HG02885 (cell line): ENCODE measurements around the gene JUP.
"Not testable (repeated sequence)": the region's sequence is repeated elsewhere in the genome, so short reads cannot be mapped to it uniquely, and the experiment has no call there.

ENCODE experiments used
- ATAC-seq: cut with Tn5 transposase; IDR thresholded peaks from one replicate; pipeline ENCODE4 v1.9.1; 2021; ENCODE audit warnings: mild to moderate bottlenecking; ENCODE audit not compliant: unreplicated experiment, poor library complexity

JUP gene

DNA sequence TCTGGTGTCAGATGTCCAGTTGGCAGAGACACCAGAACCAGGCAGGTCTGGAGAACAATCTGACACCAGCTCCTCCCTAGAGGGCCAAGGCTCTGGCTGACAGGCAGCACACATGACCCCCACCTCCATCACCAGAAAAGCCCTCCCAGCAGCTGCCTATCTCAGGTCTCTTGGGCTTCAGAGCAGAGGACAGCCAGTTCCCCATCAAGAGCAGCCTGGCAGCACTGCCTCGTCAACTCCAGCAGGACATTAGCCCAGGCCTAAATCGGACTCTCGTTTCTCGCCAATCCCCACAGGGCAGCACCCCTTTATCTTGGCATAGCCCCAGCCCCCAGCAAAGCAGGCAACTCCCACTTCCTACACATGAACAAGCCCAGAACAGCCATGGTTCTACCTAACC is 4.4 kb downstream of the JUP start:
- ATAC-seq, result no peak

DNA sequence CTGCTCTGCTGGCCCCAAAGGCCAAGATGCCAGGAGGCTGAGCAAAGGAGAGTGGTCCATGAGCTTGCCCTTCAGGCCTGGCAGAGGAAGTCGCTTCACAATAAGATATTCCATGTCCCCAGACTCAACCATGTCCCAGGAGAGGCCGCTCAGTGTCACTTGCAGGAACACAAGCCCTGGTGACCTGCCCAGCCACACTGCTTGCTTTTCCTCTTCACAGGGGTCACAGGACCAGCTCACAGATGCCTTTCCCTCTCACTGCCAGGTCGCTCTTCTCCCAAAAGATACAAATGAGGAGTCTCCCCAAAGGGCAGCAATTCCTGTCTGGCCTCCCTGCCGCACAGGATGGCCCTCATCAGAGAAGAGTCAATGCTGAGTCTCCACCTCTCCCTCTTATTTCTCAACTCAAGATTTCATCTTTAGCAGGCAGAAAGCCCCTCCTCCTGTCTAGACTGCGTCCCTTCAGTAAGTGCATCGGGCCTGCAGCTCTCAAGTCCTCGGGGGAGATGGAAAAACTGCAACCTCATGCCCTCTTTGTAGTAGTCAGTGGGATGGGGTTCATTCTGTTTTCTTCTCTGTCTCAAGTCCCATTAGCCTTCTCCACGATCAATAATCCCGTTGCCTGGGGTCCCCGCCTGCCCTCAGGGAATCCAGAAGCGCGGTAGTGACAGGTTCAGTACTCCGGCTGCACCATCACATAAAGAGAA is 5.0 kb downstream of the JUP start:
- no peak for ATAC-seq

DNA sequence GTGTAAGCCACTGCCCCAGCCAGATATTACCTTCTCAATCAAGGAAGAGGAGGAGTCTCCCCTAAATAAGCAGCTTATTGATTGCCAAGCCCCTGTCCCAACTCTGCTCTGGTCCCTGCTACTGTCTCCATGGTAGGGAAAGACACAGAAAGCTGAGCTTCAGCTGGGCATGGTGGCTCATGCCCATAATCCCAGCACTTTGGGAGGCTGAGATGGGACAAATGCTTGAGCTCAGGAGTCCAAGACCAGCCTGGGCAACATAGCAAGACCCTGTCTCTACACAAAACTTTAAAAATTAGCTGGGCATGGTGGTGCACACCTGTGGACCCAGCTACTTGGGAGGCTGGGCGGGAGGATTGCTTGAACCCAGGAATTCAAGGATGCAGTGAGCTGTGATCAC is 6.6 kb downstream of the JUP start:
- no peak for ATAC-seq

DNA sequence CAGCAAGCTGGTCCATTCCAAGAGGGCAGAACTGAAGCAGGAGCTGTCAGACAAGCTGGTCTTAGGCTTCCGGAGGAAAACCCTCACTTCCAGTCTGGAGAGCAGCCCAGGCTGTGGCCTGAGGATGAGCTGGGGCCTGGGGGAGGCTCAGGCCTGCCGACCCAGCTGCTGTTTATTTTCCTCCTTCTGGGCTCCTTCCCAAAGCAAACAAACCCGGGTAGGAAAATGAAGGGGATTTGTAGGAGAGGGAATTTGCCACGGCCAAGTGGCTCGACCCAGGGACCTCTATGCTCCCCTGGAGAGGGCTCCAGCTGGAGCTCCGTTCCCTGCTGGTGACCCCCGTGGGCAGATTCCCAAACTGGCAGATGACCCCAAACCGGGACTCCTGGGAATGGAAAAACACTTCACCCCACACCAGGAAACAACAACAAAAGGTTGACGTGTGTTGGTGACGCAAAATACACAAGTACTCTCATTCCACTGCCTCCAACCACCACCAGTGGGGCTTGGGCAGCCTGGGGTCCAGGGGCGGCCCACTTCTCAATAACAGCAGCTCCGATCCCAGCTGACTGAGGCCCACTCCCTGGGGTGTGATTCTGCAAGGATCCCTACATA is 8.8 kb downstream of the JUP start:
- ATAC-seq, result no peak

DNA sequence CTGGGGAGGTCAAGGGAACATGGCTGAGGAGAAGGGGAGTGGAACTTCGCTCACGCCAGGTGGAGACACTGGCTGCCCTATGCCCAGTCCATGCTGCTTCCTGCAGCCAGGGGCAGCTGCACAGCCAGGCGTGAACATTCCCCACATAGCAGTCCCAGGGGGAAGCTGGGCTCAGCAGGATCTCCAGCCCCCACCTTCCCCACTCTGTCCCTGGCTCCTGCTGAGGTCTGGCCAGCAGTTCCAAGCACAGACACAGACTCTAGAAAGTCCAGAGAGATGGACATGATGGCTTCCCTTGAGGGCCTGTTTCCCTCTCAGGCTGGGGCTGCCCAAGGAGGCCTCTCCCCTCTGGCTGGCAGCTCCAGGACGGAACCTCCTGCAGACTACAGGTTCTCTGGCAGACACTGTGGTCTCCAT is 9.3 kb downstream of the JUP start:
- ATAC-seq, result no peak

DNA sequence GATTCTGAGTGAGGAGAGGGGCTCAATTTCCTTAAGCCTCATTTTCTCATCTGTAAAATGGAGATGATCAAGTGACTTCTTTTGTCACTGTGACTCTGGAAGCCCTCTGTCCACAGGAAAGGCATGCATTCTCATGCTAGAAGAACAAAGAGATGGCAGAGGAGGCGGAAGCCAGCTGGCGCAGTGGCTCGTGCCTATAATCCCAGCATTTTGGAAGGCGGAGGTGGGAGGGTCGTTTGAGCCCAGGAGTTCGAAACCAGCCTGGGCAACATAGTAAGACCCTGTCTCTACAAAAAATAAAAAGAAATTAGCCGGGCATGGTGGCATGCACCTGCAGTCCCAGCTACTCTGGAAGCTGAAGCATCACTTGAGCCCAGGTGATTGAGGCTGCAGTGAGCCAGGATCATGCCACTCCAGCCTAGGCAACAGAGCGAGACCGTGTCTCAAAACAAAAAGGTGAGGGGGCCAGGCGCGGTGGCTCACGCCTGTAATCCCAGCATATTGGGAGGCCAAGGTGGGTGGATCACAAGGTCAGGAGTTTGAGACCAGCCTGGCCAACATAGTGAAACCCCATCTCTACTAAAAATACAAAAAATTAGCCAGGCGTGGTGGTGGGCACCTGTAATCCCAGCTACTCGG is 10.1 kb downstream of the JUP start:
- not testable (repeated sequence) for ATAC-seq

DNA sequence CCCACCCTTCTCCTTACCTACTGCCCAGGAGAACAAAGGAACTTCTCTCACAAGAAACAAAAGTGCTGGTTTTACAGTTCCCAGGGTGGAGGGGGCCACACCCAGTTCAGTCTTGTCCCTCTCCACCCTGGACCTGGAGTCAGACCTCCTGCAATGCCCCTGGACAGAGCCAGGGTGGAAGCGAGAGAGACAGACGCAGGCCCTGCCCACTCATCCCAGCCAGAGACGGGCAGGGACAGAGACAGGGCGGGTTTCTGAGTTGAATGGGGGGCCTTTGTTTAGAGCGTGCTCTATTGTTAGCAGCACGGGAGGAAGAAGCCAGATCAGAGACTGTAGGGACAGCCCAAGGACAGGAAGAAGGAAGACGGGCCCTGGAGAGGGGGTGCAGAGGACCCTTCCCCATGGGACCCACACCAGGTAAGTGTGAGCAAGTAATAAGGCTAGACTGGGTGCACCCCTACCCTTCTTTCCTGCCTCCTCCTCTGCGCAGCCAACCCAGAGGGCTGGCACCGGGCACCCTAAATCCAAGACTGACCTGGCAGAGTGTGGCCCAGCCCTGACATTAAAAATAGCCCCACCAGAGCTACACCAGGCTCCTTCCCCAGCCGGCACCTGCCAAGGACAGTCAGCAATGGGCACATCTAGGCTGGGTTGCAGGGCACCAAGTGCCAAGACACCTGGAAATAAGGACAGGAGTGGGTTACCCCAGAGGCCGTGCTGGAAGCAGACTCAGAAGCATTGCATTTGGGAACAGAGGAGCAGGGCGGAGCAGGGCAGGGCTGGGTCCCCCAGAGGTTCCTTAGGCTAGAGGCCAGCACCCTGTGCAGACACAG is 10.9 kb downstream of the JUP start:
- ATAC-seq, result no peak

DNA sequence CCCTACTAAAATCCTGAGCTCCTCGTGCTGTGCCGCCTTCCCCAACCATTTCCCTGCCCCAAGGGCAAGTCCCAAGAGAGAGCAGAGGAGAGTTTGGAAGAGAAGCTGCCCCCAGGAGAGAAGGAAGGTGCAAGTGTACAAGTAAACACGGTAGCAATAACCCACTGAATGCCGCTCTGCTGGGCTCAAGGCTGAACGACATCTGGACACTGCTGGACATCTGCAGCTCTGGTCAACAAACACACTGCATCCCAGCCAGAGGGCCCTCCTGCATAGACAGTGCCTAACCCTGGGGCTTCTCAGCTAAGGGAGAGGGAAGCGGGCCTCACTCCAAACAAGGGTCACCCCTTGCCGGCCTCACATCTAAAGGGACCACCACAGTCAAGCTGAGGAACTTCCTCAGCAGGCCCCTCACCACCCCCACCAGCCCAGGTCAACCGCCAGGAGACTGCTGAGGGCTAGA is 12.7 kb downstream of the JUP start:
- no peak for ATAC-seq

DNA sequence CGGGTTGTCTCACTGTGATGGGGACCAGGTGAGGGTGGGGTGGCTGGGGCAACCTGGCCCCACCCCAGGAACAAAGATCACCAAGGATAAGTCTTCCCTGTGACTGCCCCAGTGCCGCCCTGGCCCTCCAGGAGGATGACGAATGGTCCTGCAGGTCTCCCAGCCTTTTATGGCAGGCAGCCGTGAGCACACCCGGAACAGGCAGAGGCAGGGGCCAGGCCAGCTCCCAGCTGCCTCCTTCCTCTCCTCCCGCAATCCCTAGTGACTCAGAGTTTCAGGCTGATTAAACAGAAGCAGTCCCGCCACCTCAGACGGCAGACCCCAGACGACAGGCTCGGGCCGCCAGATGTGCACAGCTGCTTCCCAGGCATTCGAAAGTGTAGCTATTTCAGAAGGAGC is 13.3 kb downstream of the JUP start:
- ATAC-seq, result no peak

DNA sequence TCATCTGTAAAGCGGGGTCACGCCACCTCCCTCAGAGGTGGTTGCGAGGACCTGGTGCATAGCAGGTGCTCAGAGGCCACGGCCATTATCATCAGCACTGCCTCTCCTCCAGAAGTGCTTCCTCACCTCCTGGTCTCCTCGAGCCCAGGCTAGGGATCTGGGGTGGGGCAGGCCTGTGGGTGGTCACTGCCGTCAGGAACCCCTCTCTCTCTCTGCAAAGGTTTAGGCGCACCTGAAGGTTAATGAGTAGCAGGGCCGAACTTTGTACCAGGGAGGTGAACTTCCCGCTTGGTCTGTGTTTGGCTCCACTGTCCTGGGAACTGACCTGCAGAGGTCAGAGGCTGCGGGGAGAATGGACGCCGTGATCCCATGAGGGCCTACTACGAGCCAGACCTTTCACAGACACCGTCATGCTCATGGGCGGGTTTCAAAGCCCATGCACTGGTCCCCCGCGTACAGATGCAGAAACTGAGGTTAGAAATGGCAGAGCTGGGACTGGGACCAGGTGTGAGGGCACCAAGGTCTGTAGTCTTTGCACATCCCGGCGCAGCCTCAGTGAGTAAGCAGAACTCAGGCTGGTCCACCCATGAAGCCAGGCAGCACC is 13.8 kb downstream of the JUP start:
- ATAC-seq, result no peak

DNA sequence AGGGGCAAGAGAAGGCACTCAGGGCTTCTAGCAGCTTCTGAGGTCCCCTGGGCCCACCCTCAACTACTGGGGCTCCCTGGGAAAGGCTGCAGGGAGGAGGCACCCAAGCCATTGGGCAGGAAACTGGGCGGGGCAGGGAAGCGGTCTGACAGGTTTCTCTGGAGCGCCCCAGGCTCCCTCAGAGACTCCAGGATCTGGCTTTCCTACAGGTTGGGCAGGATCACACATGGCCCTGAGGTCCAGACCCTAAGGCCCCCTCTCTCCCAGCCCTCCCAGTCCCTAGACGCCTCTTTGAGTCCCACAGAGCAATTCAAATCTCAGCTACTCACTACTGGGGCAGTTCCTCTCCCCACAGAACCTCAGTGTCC is 14.3 kb downstream of the JUP start:
- no peak for ATAC-seq

DNA sequence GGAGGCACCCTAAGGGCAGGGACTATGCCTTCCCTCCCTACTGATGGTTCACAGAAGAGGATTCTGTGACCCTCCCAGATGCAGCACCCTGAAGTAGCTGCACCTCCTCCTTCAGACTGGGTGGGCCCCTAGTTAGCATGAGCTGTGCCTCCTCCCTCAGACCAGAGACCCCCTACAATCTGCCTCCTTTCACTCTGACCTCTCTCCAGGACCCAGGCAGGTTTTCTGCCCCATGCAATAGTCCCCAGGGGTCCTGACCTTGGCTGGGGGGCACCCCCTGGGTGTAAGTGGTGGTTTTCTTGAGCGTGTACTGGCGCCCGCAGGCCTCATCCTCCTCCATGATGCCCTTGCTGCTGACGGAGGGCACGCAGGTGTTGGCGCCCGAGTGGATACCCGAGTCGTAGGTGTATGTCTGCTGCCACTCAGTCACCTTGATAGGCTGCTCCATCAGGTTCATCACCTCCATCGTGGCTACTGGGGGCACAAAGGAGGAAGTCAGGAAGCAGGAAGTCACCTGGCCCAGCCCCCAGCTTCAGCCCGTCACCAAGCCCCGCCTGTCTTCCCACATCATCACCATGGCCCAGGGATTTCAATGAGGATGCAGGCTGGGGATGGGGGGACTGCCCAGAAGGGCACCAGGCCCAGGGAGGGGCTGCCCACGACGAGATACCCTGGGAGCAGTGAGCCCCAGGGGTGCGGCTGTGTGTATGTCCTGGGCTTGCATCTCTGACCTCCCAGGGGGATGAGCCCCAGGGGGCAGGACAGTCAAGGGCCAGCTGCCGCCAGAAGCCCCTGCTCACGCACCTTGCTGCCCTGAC is 14.9 kb downstream of the JUP start:
- ATAC-seq, result no peak

DNA sequence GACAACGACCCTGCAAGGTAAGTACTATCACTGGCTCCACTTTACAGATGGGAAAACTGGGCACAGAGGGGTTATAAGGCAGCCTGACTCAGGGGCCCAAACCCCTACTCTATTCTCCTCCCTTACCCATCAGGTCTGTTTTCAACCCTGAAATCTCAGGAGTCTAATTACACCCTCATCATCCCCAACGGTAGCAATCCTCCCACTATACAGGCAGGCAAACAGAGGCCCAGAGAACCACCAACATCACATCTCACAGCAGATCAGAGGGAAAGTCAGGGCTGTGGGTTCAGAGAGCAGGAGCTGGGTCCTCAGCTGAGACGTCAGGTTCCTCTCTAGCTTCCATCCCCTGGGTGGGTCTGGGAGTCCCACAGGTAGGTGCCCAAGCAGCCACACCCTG is 16.5 kb downstream of the JUP start:
- ATAC-seq, result no peak

DNA sequence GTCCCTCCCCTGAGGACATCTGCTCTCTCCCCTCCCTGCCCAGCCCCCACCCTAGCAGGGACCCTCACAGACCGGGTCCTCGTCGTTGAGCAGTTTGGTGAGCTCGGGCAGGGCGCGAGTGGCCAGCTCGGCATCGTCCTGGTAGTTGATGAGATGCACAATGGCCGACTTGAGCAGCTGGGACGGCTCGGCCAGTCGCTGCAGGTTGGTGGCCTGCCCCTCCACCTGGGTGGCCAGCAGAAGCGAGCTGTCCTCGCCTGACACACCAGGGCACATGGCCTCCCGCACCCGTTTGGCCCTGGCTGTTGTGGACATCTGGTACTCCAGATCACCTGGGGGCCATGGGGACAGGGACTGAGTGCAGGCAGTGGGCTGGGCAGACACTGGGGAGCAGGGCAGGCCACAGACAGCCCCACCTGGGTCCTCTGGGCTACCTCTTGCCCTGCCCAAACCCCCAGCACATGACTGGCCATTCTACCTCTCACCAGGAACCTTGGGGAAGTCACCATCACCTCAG is 17.1 kb downstream of the JUP start:
- ATAC-seq, result no peak

DNA sequence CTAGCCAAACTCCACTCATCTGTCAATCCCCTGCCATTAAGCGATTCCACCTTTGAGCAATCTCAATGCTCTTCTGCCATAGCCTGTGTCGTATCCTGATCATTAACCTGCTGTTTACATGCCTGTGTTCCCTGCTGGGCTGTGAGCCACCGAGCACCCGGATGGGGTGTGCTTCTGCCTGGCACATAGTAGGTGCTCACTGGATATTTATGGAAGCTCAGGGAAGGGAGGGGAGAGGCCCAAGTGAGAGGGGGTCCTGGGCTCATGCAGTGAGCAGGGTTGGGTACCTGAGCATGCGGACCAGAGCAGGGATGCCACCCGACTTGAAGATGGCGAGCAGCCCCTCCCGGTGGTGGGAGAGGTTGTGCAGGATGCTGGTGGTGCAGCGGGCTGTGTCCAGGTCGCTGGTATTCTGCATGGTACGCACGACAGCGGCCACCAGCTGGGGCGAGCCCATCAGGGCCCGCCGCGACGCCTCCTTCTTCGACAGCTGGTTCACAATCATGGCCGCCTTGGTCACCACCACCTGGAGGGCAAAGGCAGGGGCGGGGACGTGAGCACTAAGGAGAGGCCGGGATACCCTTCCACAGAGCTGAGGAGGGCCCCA is 17.7 kb downstream of the JUP start:
- no peak for ATAC-seq

DNA sequence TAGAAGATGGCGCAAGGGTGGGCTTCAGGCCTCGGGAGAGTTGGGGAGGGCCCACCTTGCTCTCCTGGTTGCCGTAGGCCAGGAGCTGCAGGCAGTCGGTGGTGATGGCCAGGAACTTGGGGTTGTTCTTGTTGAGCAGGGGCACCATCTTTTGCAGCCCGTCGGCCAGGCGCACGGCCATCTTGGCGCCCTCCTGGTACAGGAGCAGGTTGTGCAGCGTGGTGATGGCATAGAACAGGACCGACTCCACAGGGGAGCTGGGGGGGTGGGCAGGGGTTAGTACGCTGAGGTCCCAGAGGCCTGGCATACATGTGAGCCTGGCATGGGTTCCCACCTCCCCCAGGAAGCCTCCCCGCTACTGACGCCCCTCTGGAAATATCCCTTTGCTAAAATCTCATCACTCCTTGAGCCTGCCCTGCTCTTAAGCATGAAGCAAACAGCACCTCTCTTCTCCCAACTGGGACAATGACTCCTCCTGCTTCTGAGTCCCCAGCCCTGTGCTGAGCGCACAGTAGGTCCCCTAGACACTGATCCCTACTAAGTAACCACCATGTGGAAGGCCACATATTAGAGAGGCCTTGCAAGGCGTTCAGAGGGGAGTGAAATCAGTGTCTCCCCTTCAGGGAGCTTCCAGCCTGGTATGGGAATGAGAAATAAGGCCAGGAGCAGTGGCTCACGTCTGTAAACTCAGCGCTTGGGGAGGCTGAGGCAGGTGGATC is 19.0 kb downstream of the JUP start:
- no peak for ATAC-seq

DNA sequence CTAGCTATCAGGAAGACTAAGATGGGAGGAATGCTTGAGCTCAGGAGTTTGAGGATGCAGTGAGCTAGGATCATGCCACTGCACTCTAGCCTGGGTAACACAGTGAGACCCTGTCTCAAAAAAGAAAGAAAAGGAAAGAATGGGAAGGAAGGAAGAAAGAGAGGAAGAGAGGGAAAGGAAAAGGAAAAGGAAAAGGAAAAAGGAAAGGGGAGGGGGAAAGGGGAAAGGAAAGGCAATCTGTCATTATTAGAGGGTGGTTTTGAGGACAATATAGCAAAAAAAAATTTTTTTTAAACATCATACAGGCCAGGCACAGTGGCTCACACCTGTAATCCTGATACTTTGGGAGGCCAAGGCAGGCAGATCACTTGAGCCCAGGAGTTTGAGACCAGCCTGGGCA is 20.4 kb downstream of the JUP start:
- no peak for ATAC-seq

DNA sequence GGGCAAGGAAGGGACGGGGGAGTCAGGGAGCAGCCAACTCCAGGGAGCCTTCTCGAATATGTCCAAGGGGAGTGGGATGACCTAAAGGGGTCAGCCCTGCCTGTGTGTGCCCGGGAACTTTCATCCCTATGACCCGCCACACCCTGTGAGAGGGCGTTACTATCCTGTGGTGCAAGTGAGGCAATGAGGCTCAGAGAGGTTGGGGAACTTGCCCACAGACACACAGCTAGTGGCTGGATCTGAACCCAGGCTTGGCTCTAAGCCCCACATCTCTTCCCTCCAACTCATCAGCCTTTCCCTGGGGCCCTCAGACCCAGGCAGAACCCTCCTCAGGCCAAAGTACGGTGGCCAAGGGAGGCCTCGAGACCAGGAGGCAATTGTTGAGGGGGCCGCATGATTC is 23.2 kb downstream of the JUP start:
- ATAC-seq, result no peak

DNA sequence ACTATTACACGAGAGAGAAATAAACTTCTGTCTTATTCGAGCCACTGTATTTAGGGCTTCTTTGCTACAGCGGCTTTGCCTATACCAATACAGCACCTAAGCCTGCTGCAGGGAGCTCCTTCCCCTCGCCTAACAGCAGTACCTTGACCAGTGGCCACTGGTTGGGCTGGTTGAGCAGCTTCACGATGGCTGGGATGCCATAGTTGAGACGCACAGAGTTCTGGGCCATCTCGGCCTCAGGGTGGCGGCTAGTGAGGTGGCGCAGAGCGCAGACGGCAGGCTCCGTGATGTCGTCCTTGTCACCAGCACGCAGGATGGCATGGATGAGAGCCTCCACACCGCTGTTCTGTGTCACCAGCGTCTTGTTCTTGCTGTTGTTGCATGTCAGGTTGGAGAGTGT is 23.7 kb downstream of the JUP start:
- ATAC-seq, result no peak
